GM19468 (cell line): Measurements from ENCODE around the gene BLVRB.
"Not testable (repeated sequence)": the region's sequence is repeated elsewhere in the genome, so short reads cannot be mapped to it uniquely, and the experiment has no call there.

ENCODE experiments used
- ATAC-seq: cut with Tn5 transposase; IDR thresholded peaks from one replicate; pipeline ENCODE4 v1.9.1; 2021; ENCODE audit warnings: mild to moderate bottlenecking, moderate library complexity, moderate number of reproducible peaks; ENCODE audit not compliant: unreplicated experiment; ENCODE audit errors: extremely low read depth

Gene BLVRB

GRCh38 chr19:40453151-40453735 is 12.3 kb downstream of the BLVRB start:
- ATAC-seq: no peak

GRCh38 chr19:40452016-40452415 is 13.5 kb downstream of the BLVRB start:
- no peak for ATAC-seq

- ATAC-seq: no peak
These were observed 14.9 kb downstream of the BLVRB start for GRCh38 chr19:40450664-40451063.

- ATAC-seq: no peak
These were observed 16.0 kb downstream of the BLVRB start for GRCh38 chr19:40449506-40449905.

GRCh38 chr19:40446263-40446784 is 19.2 kb downstream of the BLVRB start:
- no peak for ATAC-seq

GRCh38 chr19:40445780-40446262 is 19.7 kb downstream of the BLVRB start:
- no peak for ATAC-seq

- ATAC-seq: no peak
These were observed 20.7 kb downstream of the BLVRB start for GRCh38 chr19:40444825-40445312.

GRCh38 chr19:40444000-40444824 is 21.3 kb downstream of the BLVRB start, which contains the start of gene SERTAD3:
Gene SERTAD3, minus strand, starts transcription at chr19:40444335. Its CDS starts 2,255 bp downstream, at chr19:40442080.
- ATAC-seq: peak; percentile 48

GRCh38 chr19:40443131-40443999 is 22.2 kb downstream of the BLVRB start:
- peak; percentile 57 for ATAC-seq

- ATAC-seq: no peak
These were observed 23.0 kb downstream of the BLVRB start for GRCh38 chr19:40442328-40443130.

- no peak for ATAC-seq
These were observed 23.8 kb downstream of the BLVRB start for GRCh38 chr19:40441719-40442253.

GRCh38 chr19:40438284-40438683 is 27.3 kb downstream of the BLVRB start:
- no peak for ATAC-seq

- ATAC-seq: peak; percentile 51
These were observed 31.9 kb downstream of the BLVRB start for GRCh38 chr19:40433391-40434216.

GRCh38 chr19:40432760-40433159 is 32.8 kb downstream of the BLVRB start:
- ATAC-seq: not testable (repeated sequence)

- no peak for ATAC-seq
These were observed 33.8 kb downstream of the BLVRB start for GRCh38 chr19:40431698-40432097.

- ATAC-seq: not testable (repeated sequence)
These were observed 35.3 kb downstream of the BLVRB start for GRCh38 chr19:40430242-40430641.

- not testable (repeated sequence) for ATAC-seq
These were observed 37.3 kb downstream of the BLVRB start for GRCh38 chr19:40428197-40428596.
